Ovary (tissue), 9 donors: ENCODE data around the gene TNK2. TPM values are rescaled to one million over a fixed set of nuclear protein-coding genes. Genes with fewer than 3 reads are reported as not detected.

Source experiments
- DNase-seq, 5 donors: peaks; one replicate each; pipeline ENCODE4 v3.0.0-alpha.2; 2019 to 2020
- H3K27ac ChIP-seq, 2 donors: fragments of 200-600 bp; one replicate each; pipeline versions ENCODE4 v1.5.1 to v1.8.0; 2019 to 2022
- H3K27me3 ChIP-seq: fragments of 200-600 bp; one replicate; pipeline ENCODE4 v1.8.0; 2022
- H3K36me3 ChIP-seq: fragments of 200-600 bp; sonication (generic); one replicate; pipeline ENCODE4 v1.5.1; 2019
- H3K4me1 ChIP-seq: one replicate; pipeline ENCODE4 v1.8.1; 2013; ENCODE audit warnings: mild to moderate bottlenecking, moderate library complexity; ENCODE audit not compliant: insufficient read depth
- H3K4me3 ChIP-seq: fragments of 200-600 bp; sonication (generic); one replicate; pipeline ENCODE4 v1.5.1; 2017
- H3K9me3 ChIP-seq, 2 donors: fragments of 200-600 bp in 1 of 2; sonication (generic) in 1 of 2; one replicate each; pipeline versions ENCODE4 v1.5.1 to v1.8.1; 2013 to 2019; ENCODE audit warnings: mild to moderate bottlenecking in 1 of 2, moderate library complexity in 1 of 2
- EP300 ChIP-seq: sonication (generic); formaldehyde crosslinking; IDR thresholded peaks from one replicate; pipeline ENCODE4 v1.6.1; 2017; ENCODE audit warnings: antibody characterized with exemption
- POLR2A ChIP-seq: fragments of 450-650 bp; IDR thresholded peaks from one replicate; pipeline ENCODE4 v1.6.1; 2017; ENCODE audit warnings: antibody characterized with exemption, mild to moderate bottlenecking, moderate library complexity
- WGBS, 3 donors: extraction: QIAGEN DNeasy Blood & Tissue Kit in 1 of 3; methylation state at CpG; one replicate each; pipeline versions ENCODE4 v1.1.5 to v1.1.7; 2013 to 2017; 5-methylcytosine and 5-hydroxymethylcytosine counted together
- intact Hi-C, 4 donors: fragments of 100-400 bp; cut with DNase I; formaldehyde crosslinking; loops; one replicate each; pipeline versions ENCODE4 v1.11.0 to v1.15.1; 2022 to 2023
- polyA plus RNA-seq, 2 donors: library from polyadenylated mRNA; stranded (reverse); fragments of 200-250 nt in 1 of 2; fragments of 350-450 nt in 1 of 2; fragmentation: Illumina TruSeq in 1 of 2; extraction: RNeasy Lipid Tissue Mini Kit (QIAGEN cat#74804) in 1 of 2; gene quantifications; one replicate each; pipeline ENCODE4 v1.2.3, GENCODE V29; 2013 to 2014
- total RNA-seq, 7 donors: library from RNA; depleted of rRNA in 2 of 7; stranded (reverse); fragments of >200 nt in 2 of 7; fragmentation: NEBNext Ultra II Directional in 3 of 7; extraction: Animal tissue kit (Norgen Biotek cat#: 25700) in 3 of 7; gene quantifications; one replicate each; pipeline versions ENCODE4 v1.1.0 to v1.2.4, GENCODE V29; 2016 to 2023
- TF ChIP-seq, protein P1 (sequence below), 3 donors: fragments of 450-650 bp in 2 of 3; fragments of 200-600 bp in 1 of 3; IDR thresholded peaks; one replicate each; pipeline versions ENCODE4 v1.5.1 to v1.8.0; 2016 to 2022; ENCODE audit warnings: antibody characterized with exemption in 3 of 3, mild to moderate bottlenecking in 1 of 3
- donor health status: DM: no; HTN: no; CAD: no; lungs with moderate emphysema.
- donor health status: DM: no; HTN: no; CAD: no.
- donor health status: Bipolar disorder and iron deficiency.
- donor health status: DM: yes; HTN: yes; CAD: no.
- donor health status: DM: no; HTN: no; CAD: no.
- donor health status: DM: yes; HTN: yes; CAD: no.

The TNK2 gene
- total and polyA plus RNA-seq, 9 donors, result 2.4 to 50.1 (median 32.4) TPM

DNA sequence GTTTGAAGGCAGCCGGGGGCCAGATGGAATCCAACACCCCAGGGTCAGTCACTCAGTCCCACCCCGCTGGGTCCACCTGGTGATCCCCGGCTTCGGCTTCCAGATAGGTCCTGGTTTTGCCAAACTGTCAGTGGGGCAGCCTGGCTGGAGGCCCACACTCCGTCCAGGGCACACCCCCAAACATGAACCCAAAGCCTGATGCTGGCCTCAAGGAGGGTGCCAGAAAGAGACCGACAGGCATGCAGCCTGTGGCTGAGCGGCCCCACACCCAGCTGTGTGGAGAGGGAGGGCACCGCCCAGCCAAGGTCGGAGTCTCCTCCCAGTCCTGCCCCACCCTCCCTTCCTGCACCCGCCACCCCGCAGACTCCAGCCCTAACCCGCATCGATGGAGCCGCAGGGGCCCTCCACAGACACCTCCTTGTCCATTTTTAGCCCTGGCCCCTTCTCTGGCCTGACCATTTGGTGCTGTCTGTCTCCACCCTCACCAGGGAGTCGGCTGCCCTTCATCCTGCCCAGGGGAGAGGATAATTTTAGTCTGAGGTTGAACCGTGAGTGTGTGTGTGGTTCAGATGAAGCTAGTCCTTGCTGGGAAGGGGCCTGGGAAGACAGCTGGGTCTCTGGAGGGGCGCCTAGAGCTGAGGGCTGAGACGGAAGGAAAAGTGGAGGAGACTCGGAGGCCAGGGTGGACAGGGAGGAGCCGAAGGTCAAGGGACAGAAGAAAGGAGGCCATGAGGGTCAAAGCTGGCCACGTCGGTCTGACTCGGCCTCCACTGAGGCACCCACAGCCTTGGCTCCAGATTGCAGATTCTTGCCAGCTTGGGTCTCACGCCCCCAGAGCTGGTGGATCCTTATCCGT is 23.1 kb downstream of the TNK2 start:
- DNase-seq, result no peak
- Histone ChIP-seq H3K4me1 (peaks cover 16% of the 10 kb centered on the region), H3K27me3 (no peaks in the 10 kb centered on the region), H3K36me3 (no peaks in the 10 kb centered on the region), H3K9me3 (no peaks in the 10 kb centered on the region), H3K27ac (no peak overlapping the region), H3K4me3 (no peak overlapping the region)
- TF ChIP-seq EP300 (no peak), POLR2A (no peak)
- TF ChIP-seq, protein P1, sequence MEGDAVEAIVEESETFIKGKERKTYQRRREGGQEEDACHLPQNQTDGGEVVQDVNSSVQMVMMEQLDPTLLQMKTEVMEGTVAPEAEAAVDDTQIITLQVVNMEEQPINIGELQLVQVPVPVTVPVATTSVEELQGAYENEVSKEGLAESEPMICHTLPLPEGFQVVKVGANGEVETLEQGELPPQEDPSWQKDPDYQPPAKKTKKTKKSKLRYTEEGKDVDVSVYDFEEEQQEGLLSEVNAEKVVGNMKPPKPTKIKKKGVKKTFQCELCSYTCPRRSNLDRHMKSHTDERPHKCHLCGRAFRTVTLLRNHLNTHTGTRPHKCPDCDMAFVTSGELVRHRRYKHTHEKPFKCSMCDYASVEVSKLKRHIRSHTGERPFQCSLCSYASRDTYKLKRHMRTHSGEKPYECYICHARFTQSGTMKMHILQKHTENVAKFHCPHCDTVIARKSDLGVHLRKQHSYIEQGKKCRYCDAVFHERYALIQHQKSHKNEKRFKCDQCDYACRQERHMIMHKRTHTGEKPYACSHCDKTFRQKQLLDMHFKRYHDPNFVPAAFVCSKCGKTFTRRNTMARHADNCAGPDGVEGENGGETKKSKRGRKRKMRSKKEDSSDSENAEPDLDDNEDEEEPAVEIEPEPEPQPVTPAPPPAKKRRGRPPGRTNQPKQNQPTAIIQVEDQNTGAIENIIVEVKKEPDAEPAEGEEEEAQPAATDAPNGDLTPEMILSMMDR (IDR thresholded peaks at IDR 0.05), result no peak
- intact Hi-C loops, result no loop called here
- WGBS, 3 donors, result 52 to 70% (median 62%) methylated on average over 25 of the region's 25 CpGs

DNA sequence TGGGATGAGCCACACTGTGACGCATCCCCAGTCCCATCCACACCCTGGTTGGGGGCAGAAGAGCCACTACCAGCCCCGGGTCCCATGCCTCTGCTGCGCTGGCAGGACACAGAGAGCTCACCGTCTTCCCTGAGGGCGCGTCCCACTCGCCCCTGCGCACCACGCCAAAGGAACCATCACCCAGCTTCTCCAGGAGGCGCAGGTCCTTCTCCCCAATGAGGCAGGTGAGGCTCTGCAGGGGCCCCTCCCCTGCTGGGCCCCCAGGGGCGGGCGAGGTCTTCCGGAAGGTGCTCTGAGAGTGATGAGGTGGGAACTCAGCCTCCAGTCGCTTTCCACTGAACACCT is 23.7 kb downstream of the TNK2 start:
- intact Hi-C loops, result no loop called here
- Histone ChIP-seq H3K27me3 (no peaks in the 10 kb centered on the region), H3K4me1 (peaks cover 16% of the 10 kb centered on the region), H3K9me3 (no peaks in the 10 kb centered on the region), H3K27ac (no peak overlapping the region), H3K36me3 (no peaks in the 10 kb centered on the region), H3K4me3 (no peak overlapping the region)
- WGBS, 3 donors, result 94 to 96% (median 95%) methylated on average over 9 to 14 of the region's 14 CpGs
- DNase-seq, result no peak
- TF ChIP-seq, protein P1 (IDR thresholded peaks at IDR 0.05), result no peak
- TF ChIP-seq POLR2A (no peak), EP300 (no peak)

DNA sequence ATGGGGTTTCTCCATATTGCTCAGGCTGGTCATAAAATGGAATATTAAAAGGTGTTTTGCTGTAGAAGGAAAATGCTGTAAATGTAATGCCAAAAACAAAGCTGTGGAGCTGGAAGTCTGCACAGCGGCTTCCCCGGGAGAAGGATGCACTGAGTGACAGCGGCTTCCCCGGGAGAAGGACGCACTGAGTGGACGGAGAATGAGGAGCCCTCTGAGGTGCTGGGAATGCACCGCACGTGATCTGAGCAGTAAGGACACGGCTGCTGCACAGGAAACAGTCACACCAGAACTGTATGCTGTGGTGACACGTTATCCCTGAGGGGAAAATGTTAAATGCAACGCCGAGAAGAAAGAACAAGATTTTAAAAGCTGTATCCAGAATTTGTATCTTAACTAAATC is 24.6 kb downstream of the TNK2 start:
- 90 to 93% (median 92%) methylated on average over 12 of the region's 12 CpGs for WGBS, 3 donors
- Histone ChIP-seq H3K27me3 (no peaks in the 10 kb centered on the region), H3K4me1 (peaks cover 16% of the 10 kb centered on the region), H3K4me3 (no peak overlapping the region), H3K9me3 (no peaks in the 10 kb centered on the region), H3K36me3 (no peaks in the 10 kb centered on the region), H3K27ac (no peak overlapping the region)
- intact Hi-C loops, result no loop called here
- DNase-seq, result no peak
- no peak for TF ChIP-seq EP300
- TF ChIP-seq, protein P1 (IDR thresholded peaks at IDR 0.05), result no peak

DNA sequence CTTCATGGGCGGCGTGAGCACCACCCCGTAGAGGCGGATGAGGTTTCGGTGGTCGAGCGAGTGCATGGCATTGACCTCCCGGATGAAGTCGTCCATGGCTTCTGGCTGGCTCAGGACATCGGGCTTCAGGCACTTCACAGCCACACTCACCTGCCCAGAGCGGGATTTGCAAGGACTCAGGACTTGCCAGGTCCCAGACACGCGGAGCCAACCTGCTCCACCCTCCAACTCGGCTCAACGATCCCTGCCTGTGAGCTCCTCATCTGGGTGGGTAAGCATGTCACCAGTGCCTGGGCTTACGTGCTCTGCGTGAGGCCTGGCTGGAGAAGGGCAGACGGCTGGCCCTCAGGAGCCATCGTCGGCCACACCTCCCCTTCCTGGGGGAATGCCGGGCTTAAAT is 25.2 kb downstream of the TNK2 start:
- Histone ChIP-seq H3K4me1 (peaks cover 16% of the 10 kb centered on the region), H3K27ac (no peak overlapping the region), H3K9me3 (no peaks in the 10 kb centered on the region), H3K27me3 (no peaks in the 10 kb centered on the region), H3K4me3 (no peak overlapping the region), H3K36me3 (no peaks in the 10 kb centered on the region)
- 90 to 93% (median 90%) methylated on average over 19 to 21 of the region's 21 CpGs for WGBS, 3 donors
- no peak for DNase-seq
- no peak for TF ChIP-seq POLR2A
- no peak for TF ChIP-seq EP300
- TF ChIP-seq, protein P1 (IDR thresholded peaks at IDR 0.05), result no peak
- intact Hi-C loops, result no loop called here
